Measurements from ENCODE around the gene C15orf61.

The C15orf61 gene

DNA sequence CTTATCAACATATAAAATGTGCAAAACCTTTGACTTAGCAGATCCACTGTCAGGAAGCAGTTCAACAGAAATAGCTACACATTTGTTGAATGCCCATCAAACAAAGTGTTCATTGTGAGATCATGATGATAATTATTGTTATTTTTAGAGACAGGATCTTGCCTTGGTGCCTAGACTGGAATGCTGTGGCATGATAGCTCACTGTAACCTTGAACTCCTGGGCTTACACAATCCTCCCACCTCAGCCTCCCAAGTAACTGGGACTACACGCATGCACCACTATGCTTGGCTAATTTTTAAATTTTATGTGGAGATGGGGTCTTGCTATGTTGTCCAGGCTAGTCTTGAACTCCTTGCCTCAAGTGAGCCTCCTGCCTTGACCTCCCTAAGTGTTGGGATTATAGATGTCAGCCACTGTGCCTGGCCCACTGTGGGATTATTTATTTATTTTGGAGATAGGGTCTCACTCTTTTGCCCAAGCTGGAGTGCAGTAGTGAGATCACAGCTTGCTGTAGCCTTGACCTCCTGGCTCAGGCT, 30.3 kb downstream of the C15orf61 start:
- DNase-seq: no peak

DNA sequence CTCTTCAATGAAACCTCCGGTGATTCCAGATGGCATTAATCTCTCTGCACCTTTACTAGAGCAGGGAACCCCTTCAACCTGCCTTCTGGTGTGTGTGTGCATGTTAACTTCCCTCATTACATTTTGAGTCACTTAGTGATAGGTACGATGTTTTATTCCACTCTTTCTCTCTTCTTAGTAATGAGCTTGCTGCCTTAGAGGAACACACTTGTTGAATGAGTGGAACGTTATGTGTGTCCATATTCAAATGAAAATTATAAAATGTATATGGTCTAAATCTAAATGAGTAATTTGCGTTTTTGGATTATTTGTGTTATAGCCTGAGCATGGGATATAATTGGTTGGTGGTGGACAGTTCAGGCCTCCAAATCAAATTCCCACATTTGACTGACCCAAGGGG, 33.6 kb downstream of the C15orf61 start:
- no peak for DNase-seq

DNA sequence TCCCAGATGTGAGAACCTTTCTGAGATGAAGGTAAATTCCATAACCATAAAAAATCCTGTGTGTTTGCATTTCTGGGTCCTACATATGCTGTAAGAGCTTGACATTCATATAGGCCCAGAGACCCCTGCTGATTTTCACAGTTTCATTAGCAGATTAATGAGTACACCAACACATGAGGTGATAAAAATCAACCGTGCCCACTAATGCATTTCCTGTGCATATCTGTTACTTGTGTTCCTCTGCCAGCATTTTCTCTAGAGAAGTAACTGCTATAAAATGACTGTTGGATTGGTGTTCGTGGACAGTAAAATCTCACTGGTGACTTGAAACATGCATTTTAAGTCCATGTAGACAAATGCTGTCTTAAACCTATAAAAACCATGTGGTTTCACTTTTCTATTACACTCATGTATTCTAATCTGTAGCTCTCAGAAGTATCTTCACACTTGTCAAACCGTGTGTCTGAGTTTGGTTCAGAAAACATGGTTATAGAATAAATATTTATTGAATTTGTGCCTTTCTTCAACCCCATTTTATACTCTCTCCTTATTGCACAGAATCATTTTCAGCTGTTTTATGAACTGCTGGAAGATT, 36.1 kb downstream of the C15orf61 start:
- no peak for DNase-seq

DNA sequence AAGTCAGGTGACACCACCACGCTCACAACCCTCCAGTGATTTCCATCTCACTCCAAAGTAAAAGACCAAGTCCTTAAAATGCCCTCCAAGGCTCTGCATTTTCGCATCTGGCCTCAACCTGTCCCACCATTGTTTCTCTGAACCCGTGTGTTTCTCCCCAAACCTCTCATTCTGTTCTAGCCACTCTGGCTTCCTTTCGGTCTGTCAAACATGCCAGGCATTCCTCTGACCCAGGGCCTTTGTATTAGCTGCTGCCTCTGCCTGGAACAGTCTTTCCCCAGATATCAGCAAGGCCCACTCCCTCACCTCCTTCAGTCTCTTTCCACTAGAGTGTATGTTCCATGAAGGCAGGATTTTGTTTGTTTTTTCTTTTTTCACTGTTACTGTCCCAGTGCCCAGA, 37.6 kb downstream of the C15orf61 start:
- no peak for DNase-seq

DNA sequence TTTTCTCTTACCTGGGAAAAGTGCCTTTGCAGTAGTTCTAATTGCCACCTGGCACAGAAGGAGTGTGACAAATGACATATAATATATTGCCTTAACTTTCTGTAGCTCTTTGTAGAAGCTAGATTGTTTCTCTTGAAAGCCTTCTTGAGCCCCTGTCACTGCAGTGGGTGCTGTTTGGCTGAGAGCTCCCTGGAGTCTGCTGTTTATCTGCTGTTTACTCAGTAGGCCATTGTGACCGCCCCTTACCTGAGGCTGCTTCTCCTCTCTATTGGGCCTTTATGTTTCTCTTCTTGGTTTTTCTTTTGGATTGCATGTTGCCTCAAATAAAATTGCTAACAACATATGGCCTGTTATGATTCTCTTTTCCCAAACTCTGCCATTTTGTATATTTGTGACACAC, 38.2 kb downstream of the C15orf61 start:
- no peak for DNase-seq

DNA sequence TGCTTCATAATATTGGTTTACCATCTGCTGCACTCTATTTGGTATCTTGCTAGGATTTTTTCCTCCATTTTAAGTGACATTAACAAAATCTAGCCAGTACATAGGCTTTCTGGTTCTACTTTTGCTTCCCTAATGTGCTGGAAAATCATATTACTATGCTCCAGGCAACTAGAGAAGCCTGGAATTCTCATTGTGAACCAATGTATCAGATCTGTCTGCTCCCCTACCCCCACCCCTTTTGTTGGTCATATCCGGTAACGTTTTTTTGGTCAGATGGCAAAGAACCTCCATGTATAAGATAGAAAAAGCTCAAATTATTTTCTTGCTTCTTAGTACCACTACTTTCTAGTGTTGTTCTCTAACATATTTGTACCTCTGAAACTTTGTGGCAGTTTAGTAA, 38.6 kb downstream of the C15orf61 start:
- no peak for DNase-seq

GRCh38 chr15:67560320-67560719, 39.4 kb downstream of the C15orf61 start:
- DNase-seq: no peak

GRCh38 chr15:67563092-67563491, 42.2 kb downstream of the C15orf61 start:
- DNase-seq: no peak

DNA sequence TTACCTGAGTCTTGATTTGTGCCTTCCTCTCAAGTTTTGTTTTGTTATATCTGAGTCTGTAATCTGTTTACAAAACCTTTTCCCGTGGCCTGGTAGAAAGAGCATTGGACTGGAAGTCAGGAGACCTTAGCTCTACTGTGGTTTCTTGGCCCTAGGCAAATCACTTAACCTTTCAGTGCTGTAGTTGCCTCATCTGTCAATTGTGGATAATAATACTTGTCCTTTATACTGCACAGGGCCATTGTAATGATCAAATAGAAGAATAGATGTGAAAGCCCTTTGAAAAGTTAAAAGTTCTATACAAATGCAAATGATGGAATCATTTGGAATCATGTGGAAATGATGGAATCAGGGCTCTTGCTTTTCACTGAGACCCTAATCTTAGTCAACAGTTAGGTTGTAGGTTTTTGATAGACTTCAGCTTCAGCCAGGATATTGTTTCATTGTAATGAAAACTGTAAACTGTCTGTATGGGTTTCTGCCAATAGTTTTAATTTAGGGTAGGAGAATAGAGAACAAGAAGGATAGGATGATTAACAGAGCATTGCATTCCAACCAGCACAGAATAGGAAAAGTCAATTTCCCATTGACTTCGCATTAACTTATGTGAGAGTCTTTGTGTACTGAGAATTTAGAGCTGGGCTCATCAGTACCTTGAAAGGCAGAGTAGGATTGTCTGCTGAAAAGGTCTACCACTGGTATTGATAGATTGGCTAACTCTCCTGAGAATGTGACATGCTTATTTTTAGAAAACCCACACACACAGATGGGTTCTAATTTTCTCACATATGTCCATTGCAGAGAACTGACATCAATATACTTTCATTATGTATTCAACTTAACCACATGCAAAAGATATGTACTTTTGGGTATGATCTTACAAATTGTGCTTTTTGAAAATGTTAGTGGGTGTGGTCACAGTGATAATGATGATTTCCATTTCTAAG, 43.4 kb downstream of the C15orf61 start:
- DNase-seq: no peak

DNA sequence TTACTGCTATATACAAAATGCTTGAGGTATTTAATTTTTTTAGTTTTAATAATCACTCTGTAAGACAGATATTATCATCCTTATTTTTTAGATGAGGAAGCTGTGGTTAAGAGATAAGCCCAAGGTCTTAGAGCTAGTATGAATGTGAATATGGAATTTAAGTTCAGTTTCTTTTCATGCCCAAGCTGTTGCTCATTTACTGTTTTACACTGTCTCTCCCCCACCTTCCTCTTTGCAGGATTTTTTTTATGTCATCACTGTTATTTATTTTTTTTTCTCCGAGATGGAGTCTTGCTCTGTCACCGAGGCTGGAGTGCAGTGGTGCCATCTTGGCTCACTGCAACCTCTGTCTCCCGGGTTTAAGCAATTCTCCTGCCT, 44.0 kb downstream of the C15orf61 start:
- DNase-seq: no peak

- DNase-seq: no peak
Observed at GRCh38 chr15:67569668-67570067, 48.7 kb downstream of the C15orf61 start.

DNA sequence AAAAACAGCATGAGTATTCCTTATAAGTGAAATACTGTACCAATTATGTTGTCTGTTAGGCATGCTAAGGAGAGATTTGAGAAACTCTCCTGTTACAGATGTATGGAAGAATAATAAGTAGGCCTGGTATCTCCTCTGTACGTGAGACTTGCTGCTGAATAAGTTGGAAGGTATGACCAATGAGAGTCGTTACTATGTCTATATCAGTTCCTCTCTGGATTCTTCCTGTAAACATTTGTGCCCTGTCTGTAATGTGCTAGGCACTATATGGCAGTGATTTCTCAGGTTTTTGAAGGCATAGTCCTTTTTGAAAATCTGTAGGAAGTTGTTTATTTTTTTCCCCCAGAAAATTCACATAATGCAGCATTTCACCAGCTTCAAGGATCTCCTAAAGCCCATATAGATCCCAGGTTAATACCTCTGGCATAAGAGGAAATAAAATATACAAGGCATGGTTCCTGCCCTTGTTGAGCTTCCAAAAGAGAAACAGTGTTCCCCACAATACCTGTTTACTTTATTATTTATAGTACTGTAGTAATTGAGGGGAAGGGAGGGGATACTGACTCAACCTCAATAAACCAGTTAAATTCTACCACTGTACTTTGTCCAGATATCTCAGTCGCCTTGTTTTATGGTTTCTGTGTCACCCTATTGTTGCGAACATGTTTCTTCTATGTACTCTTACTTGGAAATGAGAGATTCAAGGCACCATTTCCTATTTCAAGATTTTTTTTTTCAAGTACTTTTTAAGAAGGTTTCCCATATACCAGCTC, 50.1 kb downstream of the C15orf61 start:
- DNase-seq: no peak

- DNase-seq: no peak
Observed at GRCh38 chr15:67571648-67572415, 50.9 kb downstream of the C15orf61 start.

GRCh38 chr15:67573194-67573593, 52.3 kb downstream of the C15orf61 start:
- DNase-seq: no peak

DNA sequence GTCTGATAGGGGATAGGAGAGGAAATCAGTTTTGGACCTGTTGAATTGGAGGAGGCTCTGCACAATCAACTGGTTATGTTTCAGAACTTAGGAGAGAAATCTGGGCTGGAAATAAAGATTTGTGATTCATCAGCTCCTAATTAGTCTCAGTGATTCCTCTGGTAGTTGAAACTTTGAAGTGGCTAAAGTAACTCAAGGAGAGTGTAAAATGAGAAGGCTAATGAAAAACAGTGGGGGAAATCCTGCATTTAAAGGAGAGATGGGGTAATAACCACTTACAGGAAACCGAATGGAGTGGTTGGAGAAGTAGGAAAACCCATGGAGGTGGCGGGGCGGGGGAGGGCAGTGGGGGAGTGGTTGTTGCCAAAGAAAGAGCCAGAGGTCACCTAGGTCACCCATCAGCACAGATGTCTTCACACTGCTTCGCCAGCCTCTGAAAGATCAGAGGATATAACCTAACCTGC, 54.1 kb downstream of the C15orf61 start:
- DNase-seq: no peak

DNA sequence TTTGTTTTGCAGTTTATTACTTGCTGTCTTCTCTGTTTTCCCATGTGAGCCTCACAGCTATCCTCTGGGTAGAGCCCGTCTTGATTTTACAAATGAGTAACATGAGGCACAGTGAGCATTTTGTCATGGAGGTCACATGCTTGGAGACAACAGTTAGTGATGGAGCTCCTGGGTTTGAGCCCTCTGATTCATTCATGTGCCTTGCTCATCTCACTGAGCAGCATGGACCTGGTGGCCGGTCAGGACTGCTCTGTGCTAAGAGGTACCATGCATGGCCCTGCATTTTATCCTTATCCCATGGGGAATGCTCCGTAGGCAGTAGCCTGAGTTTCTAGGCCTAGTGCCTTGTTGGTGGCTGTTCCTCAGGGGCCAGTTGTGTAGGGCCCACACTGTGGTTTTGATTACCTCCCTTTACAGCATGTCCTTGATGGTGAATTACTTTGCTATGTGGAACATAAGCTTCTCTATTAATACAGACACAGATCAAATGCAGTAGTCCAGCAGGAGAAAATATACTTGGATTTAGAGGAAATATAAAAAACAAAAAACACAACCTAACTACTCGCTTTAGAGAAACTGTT, 57.2 kb downstream of the C15orf61 start:
- DNase-seq: no peak

GRCh38 chr15:67579164-67579563, 58.2 kb downstream of the C15orf61 start:
- no peak for DNase-seq

All from stimulated activated CD4-positive, alpha-beta T cell treated with anti-CD3 and anti-CD28 coated beads, Interleukin-1b, Interleukin-23, amount 100 ng/mL, for 48 hours (primary cell).